ENCODE data around the gene CCDC171. TPM values are rescaled to one million over a fixed set of nuclear protein-coding genes. Genes with fewer than 3 reads are reported as not detected.

The CCDC171 gene
- total and polyA plus RNA-seq, 2 donors from 2014 or later = 1.2 to 5.1 TPM

GRCh38 chr9:16012621-16013020 lies 459.8 kb downstream of the CCDC171 start:
- Histone ChIP-seq H3K27ac (ENCODE audit: low read depth in 2 of 2, low read length in 2 of 2) (no peak overlapping the region), H3K36me3 (ENCODE audit: control insufficient read depth in 2 of 3, insufficient read depth in 3 of 3, low read length in 3 of 3) (no peaks in the 10 kb centered on the region), H3K4me3 (ENCODE audit: low read length in 3 of 3) (no peak overlapping the region), H3K9ac (ENCODE audit: low read length in 3 of 3) (no peak overlapping the region), H3K27me3 (ENCODE audit: control insufficient read depth, insufficient read depth, low read length) (no peaks in the 10 kb centered on the region), H3K4me1 (ENCODE audit: control insufficient read depth in 2 of 3, insufficient read depth in 2 of 3, low read depth in 1 of 3, low read length in 3 of 3) (no peaks in the 10 kb centered on the region), H3K9me3 (ENCODE audit: control insufficient read depth in 2 of 3, insufficient read depth in 1 of 3, low read length in 3 of 3) (peaks cover 0 to 4% (median 2%) of the 10 kb centered on the region in 3 donors)
- no peak for TF ChIP-seq CTCF (IDR thresholded peaks at IDR 0.05; ENCODE audit: borderline replicate concordance, extremely low read depth, insufficient read depth)
- intact Hi-C loops (cut with DNase I) = no loop called here
- FAIRE-seq = no peak
- DNase-seq = no peak

GRCh38 chr9:16013366-16013765 lies 460.5 kb downstream of the CCDC171 start:
- intact Hi-C loops (cut with DNase I) = no loop called here
- no peak overlapping the region for H3K4me3 ChIP-seq (ENCODE audit: low read length in 3 of 3)
- no peaks in the 10 kb centered on the region for H3K36me3 ChIP-seq (ENCODE audit: control insufficient read depth in 2 of 3, insufficient read depth in 3 of 3, low read length in 3 of 3)
- no peaks in the 10 kb centered on the region for H3K27me3 ChIP-seq (ENCODE audit: control insufficient read depth, insufficient read depth, low read length)
- no peak overlapping the region for H3K9ac ChIP-seq (ENCODE audit: low read length in 3 of 3)
- no peaks in the 10 kb centered on the region for H3K4me1 ChIP-seq (ENCODE audit: control insufficient read depth in 2 of 3, insufficient read depth in 2 of 3, low read depth in 1 of 3, low read length in 3 of 3)
- FAIRE-seq = no peak
- peaks cover 0 to 7% (median 5%) of the 10 kb centered on the region in 3 donors for H3K9me3 ChIP-seq (ENCODE audit: control insufficient read depth in 2 of 3, insufficient read depth in 1 of 3, low read length in 3 of 3)
- TF ChIP-seq CTCF (IDR thresholded peaks at IDR 0.05; ENCODE audit: borderline replicate concordance, extremely low read depth, insufficient read depth) = no peak
- no peak overlapping the region for H3K27ac ChIP-seq (ENCODE audit: low read depth in 2 of 2, low read length in 2 of 2)
- DNase-seq = no peak

DNA sequence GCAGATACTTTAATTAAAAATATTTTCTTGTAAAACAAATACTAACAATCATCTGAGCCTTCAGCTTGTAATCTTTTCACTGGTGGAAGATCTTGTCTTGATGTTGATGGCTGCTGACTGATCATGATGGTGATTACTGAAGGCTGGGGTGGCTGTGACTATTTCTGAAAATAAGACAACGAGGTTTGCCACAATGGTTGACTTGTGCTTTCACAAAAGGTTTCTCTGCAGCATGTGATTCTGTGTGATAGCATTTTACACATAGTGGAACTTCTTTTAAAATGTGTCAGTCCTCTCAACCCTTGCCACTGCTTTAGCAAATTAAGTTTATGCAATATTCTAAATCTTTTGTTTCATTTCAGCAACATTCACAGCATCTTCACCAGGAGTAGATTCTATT lies 461.0 kb downstream of the CCDC171 start:
- no peak for TF ChIP-seq CTCF (IDR thresholded peaks at IDR 0.05; ENCODE audit: borderline replicate concordance, extremely low read depth, insufficient read depth)
- Histone ChIP-seq H3K27me3 (ENCODE audit: control insufficient read depth, insufficient read depth, low read length) (no peaks in the 10 kb centered on the region), H3K4me1 (ENCODE audit: control insufficient read depth in 2 of 3, insufficient read depth in 2 of 3, low read depth in 1 of 3, low read length in 3 of 3) (no peaks in the 10 kb centered on the region), H3K9ac (ENCODE audit: low read length in 3 of 3) (no peak overlapping the region), H3K9me3 (ENCODE audit: control insufficient read depth in 2 of 3, insufficient read depth in 1 of 3, low read length in 3 of 3) (peaks cover 0 to 7% (median 4%) of the 10 kb centered on the region in 3 donors), H3K4me3 (ENCODE audit: low read length in 3 of 3) (no peak overlapping the region), H3K36me3 (ENCODE audit: control insufficient read depth in 2 of 3, insufficient read depth in 3 of 3, low read length in 3 of 3) (no peaks in the 10 kb centered on the region), H3K27ac (ENCODE audit: low read depth in 2 of 2, low read length in 2 of 2) (no peak overlapping the region)
- FAIRE-seq (no peak), DNase-seq (no peak)
- intact Hi-C loops (cut with DNase I) = no loop called here

GRCh38 chr9:16022228-16022627 lies 469.4 kb downstream of the CCDC171 start:
- Histone ChIP-seq H3K9me3 (ENCODE audit: control insufficient read depth in 2 of 3, insufficient read depth in 1 of 3, low read length in 3 of 3) (peaks cover 0 to 7% (median 4%) of the 10 kb centered on the region in 3 donors), H3K9ac (ENCODE audit: low read length in 3 of 3) (no peak overlapping the region), H3K4me1 (ENCODE audit: control insufficient read depth in 2 of 3, insufficient read depth in 2 of 3, low read depth in 1 of 3, low read length in 3 of 3) (no peaks in the 10 kb centered on the region), H3K4me3 (ENCODE audit: low read length in 3 of 3) (no peak overlapping the region), H3K36me3 (ENCODE audit: control insufficient read depth in 2 of 3, insufficient read depth in 3 of 3, low read length in 3 of 3) (no peaks in the 10 kb centered on the region), H3K27me3 (ENCODE audit: control insufficient read depth, insufficient read depth, low read length) (no peaks in the 10 kb centered on the region), H3K27ac (ENCODE audit: low read depth in 2 of 2, low read length in 2 of 2) (no peak overlapping the region)
- TF ChIP-seq CTCF (IDR thresholded peaks at IDR 0.05; ENCODE audit: borderline replicate concordance, extremely low read depth, insufficient read depth) = no peak
- no peak for DNase-seq
- intact Hi-C loops (cut with DNase I) = no loop called here
- FAIRE-seq = no peak

All from kidney (tissue), 14 donors.